Activated naive CD4-positive, alpha-beta T cell treated with anti-CD3 and anti-CD28 coated beads, Interleukin-2, amount 10 ng/mL, durations not matched to agents 7 days and 5 days (primary cell): Measurements from ENCODE around the gene GRIN2B.

Experiments used
- CTCF ChIA-PET: fragments of 350-600 bp; sonication (Branson Sonifier 250); formaldehyde crosslinking; loops from one replicate; lab custom pipeline; 2021; ENCODE audit warnings: antibody characterized with exemption; lab: Charles Lee
- DNase-seq: peaks from one replicate; pipeline ENCODE4 v3.0.0-alpha.2; 2020
- H3K27ac Mint-ChIP-seq: one replicate; pipeline ENCODE4 v1.8.0; 2021; ENCODE audit warnings: mild to moderate bottlenecking, moderate library complexity, mixed read lengths
- H3K27me3 Mint-ChIP-seq: one replicate; pipeline ENCODE4 v1.8.0; 2021; ENCODE audit warnings: mild to moderate bottlenecking, mixed read lengths
- H3K36me3 Mint-ChIP-seq: one replicate; pipeline ENCODE4 v1.8.0; 2021; ENCODE audit warnings: mixed read lengths
- H3K4me1 Mint-ChIP-seq: one replicate; pipeline ENCODE4 v1.8.0; 2021; ENCODE audit warnings: mixed read lengths
- H3K4me3 Mint-ChIP-seq: one replicate; pipeline ENCODE4 v1.8.0; 2021; ENCODE audit warnings: mild to moderate bottlenecking, moderate library complexity, mixed read lengths
- H3K9me3 Mint-ChIP-seq: one replicate; pipeline ENCODE4 v1.8.0; 2021; ENCODE audit warnings: mixed read lengths

The GRIN2B gene

GRCh38 chr12:13945236-13945635 lies 36.2 kb downstream of the GRIN2B start:
- no peaks in the 10 kb centered on the region for H3K36me3 Mint-ChIP-seq
- H3K27me3 Mint-ChIP-seq: peaks cover 3% of the 10 kb centered on the region
- no peaks in the 10 kb centered on the region for H3K4me1 Mint-ChIP-seq
- H3K4me3 Mint-ChIP-seq: no peak overlapping the region
- DNase-seq: no peak
- H3K27ac Mint-ChIP-seq: no peak overlapping the region
- no peaks in the 10 kb centered on the region for H3K9me3 Mint-ChIP-seq
- CTCF ChIA-PET: no interaction called here

- Mint-ChIP-seq H3K36me3 (no peaks in the 10 kb centered on the region), H3K4me3 (no peak overlapping the region), H3K27ac (no peak overlapping the region), H3K4me1 (no peaks in the 10 kb centered on the region), H3K27me3 (peaks cover 3% of the 10 kb centered on the region), H3K9me3 (peaks cover under 1% of the 10 kb centered on the region)
- CTCF ChIA-PET: no interaction called here
- DNase-seq: no peak
These were observed 38.6 kb downstream of the GRIN2B start for GRCh38 chr12:13942826-13943225.

GRCh38 chr12:13941258-13942249 lies 39.8 kb downstream of the GRIN2B start:
- Mint-ChIP-seq H3K27ac (no peak overlapping the region), H3K4me1 (no peaks in the 10 kb centered on the region), H3K4me3 (no peak overlapping the region), H3K27me3 (peaks cover 3% of the 10 kb centered on the region), H3K9me3 (peaks cover 3% of the 10 kb centered on the region), H3K36me3 (no peaks in the 10 kb centered on the region)
- CTCF ChIA-PET: interaction anchor here (1.2 to 1.5 kb wide), 2 partner anchors 78 to 579 kb away, joined by 4 to 6 read pairs; no protein-coding TSS in a partner anchor
- no peak for DNase-seq

GRCh38 chr12:13940335-13940865 lies 41.0 kb downstream of the GRIN2B start:
- CTCF ChIA-PET: interaction anchor here (1.2 kb wide), 1 partner anchor 77 kb away, joined by 4 read pairs; no protein-coding TSS in a partner anchor
- Mint-ChIP-seq H3K27ac (no peak overlapping the region), H3K4me3 (no peak overlapping the region)

GRCh38 chr12:13937735-13938134 lies 43.7 kb downstream of the GRIN2B start:
- H3K9me3 Mint-ChIP-seq: peaks cover 3% of the 10 kb centered on the region
- CTCF ChIA-PET: no interaction called here
- H3K4me1 Mint-ChIP-seq: no peaks in the 10 kb centered on the region
- H3K36me3 Mint-ChIP-seq: no peaks in the 10 kb centered on the region
- no peak for DNase-seq
- H3K27ac Mint-ChIP-seq: no peak overlapping the region
- H3K4me3 Mint-ChIP-seq: no peak overlapping the region
- H3K27me3 Mint-ChIP-seq: peaks cover under 1% of the 10 kb centered on the region

More at GRCh38 chr12:13940335-13940865, 41.0 kb downstream of the GRIN2B start:
- H3K36me3 Mint-ChIP-seq: no peaks in the 10 kb centered on the region
- no peaks in the 10 kb centered on the region for H3K4me1 Mint-ChIP-seq
- peaks cover 3% of the 10 kb centered on the region for H3K27me3 Mint-ChIP-seq
- no peak for DNase-seq
- H3K9me3 Mint-ChIP-seq: peaks cover 3% of the 10 kb centered on the region

GRCh38 chr12:13935169-13935568 lies 46.2 kb downstream of the GRIN2B start:
- Mint-ChIP-seq H3K27ac (no peak overlapping the region), H3K36me3 (no peaks in the 10 kb centered on the region), H3K27me3 (no peaks in the 10 kb centered on the region), H3K9me3 (peaks cover 3% of the 10 kb centered on the region), H3K4me3 (no peak overlapping the region), H3K4me1 (no peaks in the 10 kb centered on the region)
- CTCF ChIA-PET: no interaction called here
- no peak for DNase-seq
